GM21423 (cell line): ENCODE measurements around the gene HMOX1.

Experiments used
- ATAC-seq: cut with Tn5 transposase; IDR thresholded peaks from one replicate; pipeline ENCODE4 v1.9.1; 2021; ENCODE audit warnings: mild to moderate bottlenecking, moderate library complexity; ENCODE audit not compliant: unreplicated experiment

The HMOX1 gene

GRCh38 chr22:35400501-35400790, 19.6 kb downstream of the HMOX1 start:
- peak; percentile 14 for ATAC-seq

GRCh38 chr22:35401863-35402262, 21.0 kb downstream of the HMOX1 start:
- ATAC-seq: no peak

GRCh38 chr22:35403356-35403755, 22.5 kb downstream of the HMOX1 start:
- no peak for ATAC-seq

- ATAC-seq: no peak
Observed at GRCh38 chr22:35404176-35404575, 23.3 kb downstream of the HMOX1 start.

DNA sequence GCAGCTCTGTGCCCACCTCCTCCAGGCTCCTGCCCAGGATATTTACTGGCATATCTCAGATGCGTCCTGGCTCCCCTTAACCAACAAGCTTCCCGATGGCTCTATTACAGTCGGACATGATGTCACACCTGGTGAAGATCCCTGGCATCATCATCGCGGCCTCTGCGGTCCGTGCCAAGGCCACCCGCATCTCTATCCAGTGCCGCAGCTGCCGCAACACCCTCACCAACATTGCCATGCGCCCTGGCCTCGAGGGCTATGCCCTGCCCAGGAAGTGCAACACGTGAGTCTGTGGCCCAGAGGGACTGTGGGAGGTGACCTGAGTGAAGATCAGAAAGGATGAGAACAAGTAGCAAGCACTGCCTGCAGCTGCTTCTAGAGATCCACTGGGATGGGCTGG, 25.5 kb downstream of the HMOX1 start:
- ATAC-seq: no peak

- ATAC-seq: no peak
Observed at GRCh38 chr22:35407362-35407761, 26.5 kb downstream of the HMOX1 start.

DNA sequence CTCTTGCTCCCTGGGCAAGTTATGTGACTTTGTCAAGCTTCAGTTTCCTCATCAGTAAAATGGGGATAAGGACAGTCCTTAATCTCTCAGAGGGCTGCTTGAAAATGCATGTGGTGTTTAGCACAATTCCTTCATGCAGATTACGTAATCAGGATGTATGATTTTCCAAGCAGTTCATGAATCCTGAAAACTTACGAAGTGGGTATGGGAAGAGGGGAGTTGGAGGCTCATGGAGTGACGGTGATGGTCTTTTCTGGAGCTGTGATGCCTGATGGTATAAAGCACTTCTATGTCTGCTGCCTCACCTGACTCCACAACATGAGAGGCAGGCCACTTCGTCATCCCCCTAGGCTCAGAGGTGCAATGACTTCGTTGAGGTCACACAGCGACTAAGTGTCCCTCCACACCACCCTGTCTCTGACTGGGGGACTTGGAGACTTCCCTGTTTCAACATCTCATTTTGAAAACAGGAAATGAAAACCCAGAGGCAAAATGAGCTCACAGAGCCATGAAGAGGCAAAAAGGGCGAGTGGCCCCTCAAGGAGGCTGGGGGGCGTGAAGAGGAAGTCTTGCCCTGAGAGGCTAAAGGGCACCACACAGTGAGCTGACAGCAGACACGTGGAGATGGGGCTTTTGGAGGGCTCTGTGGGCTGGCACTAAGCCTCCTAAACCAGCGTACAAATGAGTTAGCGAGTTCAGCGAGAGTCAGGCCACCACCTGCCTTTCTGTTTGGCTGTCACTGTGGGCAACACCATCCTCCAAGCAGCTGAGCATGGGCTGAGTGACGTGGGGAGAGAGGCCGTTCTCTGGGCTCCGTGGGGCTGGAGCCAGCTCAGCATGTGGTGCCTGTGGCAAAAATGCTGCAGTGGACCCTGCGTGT, 29.1 kb downstream of the HMOX1 start:
- peak; percentile 78 for ATAC-seq

GRCh38 chr22:35410663-35411034, 29.8 kb downstream of the HMOX1 start:
- no peak for ATAC-seq

DNA sequence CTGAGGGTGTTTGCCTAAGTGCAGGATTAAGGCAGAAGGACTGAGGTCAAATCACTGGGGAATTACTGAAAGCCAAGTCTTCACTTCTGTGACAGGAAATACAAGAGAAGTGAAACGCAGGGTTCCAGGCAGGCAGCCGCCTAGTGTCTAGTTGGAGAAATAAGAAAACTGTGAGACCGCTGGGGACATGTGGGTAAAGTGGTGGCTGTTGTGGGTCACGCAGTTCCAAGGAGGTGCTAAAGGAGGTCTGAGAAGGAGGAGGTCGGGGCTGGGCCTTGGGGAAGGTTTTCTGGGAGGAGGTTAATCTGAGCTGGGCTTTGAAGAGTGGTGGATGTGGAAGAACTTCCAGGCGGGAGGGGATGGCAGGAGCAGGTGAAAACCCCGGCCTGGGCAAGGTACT, 30.2 kb downstream of the HMOX1 start:
- no peak for ATAC-seq

DNA sequence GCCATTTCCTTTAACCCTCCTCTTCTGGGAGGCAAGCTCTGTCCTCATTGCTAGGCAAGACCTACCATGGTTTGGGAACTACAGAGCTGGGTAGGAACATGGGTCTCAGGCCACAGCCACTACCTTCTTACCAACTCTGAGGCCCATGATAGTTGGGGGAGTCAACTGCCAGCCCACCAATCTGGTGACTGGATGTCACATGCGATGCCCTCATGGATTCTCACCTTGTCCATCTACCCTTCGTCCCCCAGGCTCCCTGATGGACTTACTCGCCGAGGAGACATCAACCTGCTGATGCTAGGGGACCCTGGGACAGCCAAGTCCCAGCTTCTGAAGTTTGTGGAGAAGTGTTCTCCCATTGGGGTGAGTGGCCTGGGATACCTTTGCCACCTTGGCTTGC, 32.7 kb downstream of the HMOX1 start:
- no peak for ATAC-seq

DNA sequence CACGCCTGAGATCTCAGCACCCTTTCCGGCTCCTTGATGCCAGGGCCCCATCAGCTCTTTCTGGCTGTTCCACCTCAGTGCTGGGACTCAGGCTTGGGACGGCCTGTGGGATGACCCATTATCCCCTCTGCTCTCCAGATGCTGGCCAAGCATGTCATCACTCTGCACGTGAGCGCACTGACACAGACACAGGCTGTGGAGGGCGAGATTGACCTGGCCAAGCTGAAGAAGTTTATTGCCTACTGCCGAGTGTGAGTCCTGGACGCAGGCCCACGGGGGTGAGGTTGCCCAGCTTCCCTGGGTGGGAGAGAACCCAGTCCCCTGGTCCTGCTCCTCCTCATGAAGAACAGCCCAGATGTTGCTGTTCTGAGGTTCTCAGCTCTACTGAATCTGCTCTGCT, 36.7 kb downstream of the HMOX1 start:
- ATAC-seq: no peak

GRCh38 chr22:35418088-35418487, 37.2 kb downstream of the HMOX1 start:
- ATAC-seq: no peak

DNA sequence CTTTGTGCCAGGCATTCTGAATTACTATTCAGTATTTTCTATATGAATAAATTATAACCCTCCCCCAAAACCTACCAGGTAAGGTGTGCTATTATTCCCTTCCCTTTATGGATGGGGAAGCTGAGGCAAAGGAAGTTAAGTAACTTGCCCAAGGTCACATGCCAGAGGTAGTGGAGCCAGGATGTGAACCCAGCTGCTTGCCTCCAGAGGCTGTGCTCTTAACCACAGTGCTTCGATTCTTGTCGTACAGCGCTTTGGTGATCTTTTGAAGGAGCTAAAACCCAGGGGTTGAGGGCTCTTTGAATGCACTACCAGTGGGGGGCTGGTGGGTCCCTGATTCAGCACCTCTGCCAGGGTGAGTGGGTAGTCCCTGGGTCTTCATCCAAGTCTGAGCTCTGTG, 37.8 kb downstream of the HMOX1 start:
- no peak for ATAC-seq

DNA sequence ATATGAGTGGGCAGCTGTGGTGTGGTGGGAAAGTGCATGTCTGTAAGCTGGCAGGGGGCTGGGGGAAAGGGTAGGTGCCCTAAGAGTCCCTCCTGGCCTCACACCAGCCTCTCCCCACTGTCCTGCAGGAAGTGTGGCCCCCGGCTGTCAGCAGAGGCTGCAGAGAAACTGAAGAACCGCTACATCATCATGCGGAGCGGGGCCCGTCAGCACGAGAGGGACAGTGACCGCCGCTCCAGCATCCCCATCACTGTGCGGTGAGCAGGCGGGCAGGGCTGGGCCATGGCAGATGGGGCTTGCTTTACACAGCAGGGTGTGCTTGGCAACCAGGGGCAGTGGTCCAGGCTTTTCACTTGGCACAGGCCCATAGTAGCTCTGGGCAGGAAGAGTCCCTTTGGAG, 38.9 kb downstream of the HMOX1 start:
- ATAC-seq: no peak

- ATAC-seq: no peak
Observed at GRCh38 chr22:35421121-35421520, 40.2 kb downstream of the HMOX1 start.

DNA sequence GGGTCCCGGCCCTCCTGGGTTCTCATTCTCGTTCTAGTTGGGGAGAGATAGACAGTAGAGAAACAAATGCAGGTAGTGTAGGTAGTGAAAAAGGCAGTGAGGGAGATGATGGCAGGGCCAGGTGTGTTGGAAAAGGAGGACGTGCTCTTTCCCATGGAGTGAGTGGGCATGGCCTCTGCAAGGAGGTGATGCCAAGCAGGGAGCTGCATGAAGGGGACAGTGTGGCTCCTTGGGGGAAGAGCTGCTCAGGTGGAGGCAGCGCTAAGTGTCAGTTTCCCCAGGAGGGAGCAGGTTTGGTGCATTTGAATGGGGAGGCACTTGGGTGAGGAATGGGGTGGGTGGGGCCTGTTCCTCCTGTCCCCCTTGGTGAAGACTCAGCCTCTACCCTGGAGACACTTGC, 41.2 kb downstream of the HMOX1 start:
- ATAC-seq: no peak

DNA sequence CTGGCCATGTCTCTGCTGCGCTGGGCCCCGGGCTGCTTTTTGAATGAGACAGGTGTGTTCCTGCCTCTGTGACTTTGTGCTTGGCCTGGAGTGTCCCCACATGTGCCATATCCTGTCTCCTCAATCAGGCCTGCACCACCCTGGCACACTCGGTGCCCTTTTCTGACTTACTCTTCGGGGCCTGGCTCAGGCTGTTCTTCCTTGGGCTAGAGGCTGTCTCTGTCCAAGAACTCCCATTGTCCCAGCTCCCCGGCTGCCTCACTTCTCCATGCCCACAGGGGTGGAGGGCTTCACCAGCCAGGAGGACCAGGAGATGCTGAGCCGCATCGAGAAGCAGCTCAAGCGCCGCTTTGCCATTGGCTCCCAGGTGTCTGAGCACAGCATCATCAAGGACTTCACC, 42.0 kb downstream of the HMOX1 start:
- no peak for ATAC-seq

GRCh38 chr22:35424081-35424480, 43.2 kb downstream of the HMOX1 start:
- ATAC-seq: no peak

GRCh38 chr22:35424761-35425160, 43.9 kb downstream of the HMOX1 start:
- no peak for ATAC-seq

GRCh38 chr22:35425546-35425945, 44.6 kb downstream of the HMOX1 start:
- no peak for ATAC-seq

DNA sequence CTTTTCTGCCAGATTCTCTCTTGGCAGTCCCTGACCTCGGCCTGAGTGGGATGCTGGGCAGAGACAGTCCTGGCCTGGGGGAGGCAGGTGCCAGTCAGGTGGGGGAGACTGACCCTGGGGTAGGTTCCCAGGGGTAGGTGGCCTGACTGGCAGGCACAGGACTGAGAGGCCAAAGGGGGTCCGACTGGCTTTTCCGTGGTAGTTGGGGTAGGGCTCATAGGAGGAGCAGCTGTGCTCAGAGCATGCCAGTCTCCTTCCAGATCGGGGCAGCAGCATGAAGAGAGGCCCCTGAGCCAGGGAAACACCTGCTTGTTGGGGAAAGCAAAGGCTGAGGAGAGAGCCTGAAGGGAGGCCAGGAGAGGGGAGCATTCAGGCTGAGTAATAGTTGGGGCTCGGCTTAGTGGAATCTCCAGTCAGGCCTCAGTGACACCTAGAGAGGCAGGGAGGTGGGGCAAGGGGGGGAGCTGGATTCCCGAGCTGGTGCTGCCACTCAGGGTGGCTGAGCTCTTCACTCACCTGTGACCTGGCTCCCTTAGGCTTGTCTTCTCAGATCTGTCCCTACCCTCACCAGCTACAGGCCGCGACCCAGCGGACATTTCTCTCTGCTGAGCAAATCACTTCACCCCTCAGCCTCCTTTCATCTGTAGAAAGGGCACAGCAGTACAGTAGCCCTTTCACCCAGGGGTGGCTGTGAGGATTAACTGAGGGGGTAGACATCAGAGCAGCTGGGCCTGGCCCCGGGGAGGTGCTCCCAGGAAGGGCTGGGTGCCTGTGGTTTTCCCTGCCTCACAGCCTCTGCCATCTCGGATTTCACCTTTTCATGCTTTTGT, 45.3 kb downstream of the HMOX1 start:
- no peak for ATAC-seq

GRCh38 chr22:35426801-35427140, 45.9 kb downstream of the HMOX1 start:
- no peak for ATAC-seq
